IMR-90 (cell line): ENCODE measurements around the gene UBE2G1. TPM values are rescaled to one million over a fixed set of nuclear protein-coding genes. Genes with fewer than 3 reads are reported as not detected.

ENCODE experiments used
- ATAC-seq: fragments of 200-7000 bp; cut with Tn5 transposase; 2 replicates; pipeline ENCODE4 v1.9.1; 2020; ENCODE audit warnings: low read depth, mild to moderate bottlenecking, moderate library complexity
- BruUV-seq: library from RNA; stranded (reverse); fragments of 400-500 nt; replicated peaks from 2 replicates; lab custom pipeline; 2021; lab: Mats Ljungman, UMichigan
- CTCF ChIA-PET: fragments of 300-600 bp; formaldehyde crosslinking; extraction: SDS; loops from one replicate; lab custom pipeline; 2021; ENCODE audit warnings: antibody characterized with exemption; lab: Yijun Ruan, JAX
- POLR2A ChIA-PET: fragments of 300-600 bp; sonication (Branson Sonifier 250); formaldehyde crosslinking; loops from one replicate; lab custom pipeline; 2022; ENCODE audit warnings: antibody characterized with exemption; ENCODE audit not compliant: unreplicated experiment; lab: Charles Lee
- DNase-seq: peaks from one replicate; pipeline ENCODE4 v3.0.0; 2013
- H2AFZ ChIP-seq: replicated peaks from 2 replicates; pipeline ENCODE3; 2013; ENCODE audit warnings: low read length, mild to moderate bottlenecking; ENCODE audit not compliant: poor library complexity
- H2AK5ac ChIP-seq: 2 replicates; pipeline ENCODE4 v1.6.1; 2013; ENCODE audit warnings: low read depth, low read length, inconsistent platforms
- H2AK9ac ChIP-seq: replicated peaks from 2 replicates; pipeline ENCODE3; 2013; ENCODE audit warnings: mild to moderate bottlenecking, low read depth, low read length, moderate library complexity; ENCODE audit not compliant: poor library complexity
- H2BK120ac ChIP-seq: 2 replicates; pipeline ENCODE4 v1.6.1; 2013; ENCODE audit warnings: low read depth, low read length, inconsistent platforms
- H2BK15ac ChIP-seq: 3 replicates; pipeline ENCODE4 v1.6.1; 2013; ENCODE audit warnings: low read depth, low read length, inconsistent platforms
- H2BK20ac ChIP-seq: 2 replicates; pipeline ENCODE4 v1.6.1; 2013; ENCODE audit warnings: low read depth, mild to moderate bottlenecking, inconsistent platforms, low read length, moderate library complexity
- H2BK5ac ChIP-seq: 2 replicates; pipeline ENCODE4 v1.6.1; 2013; ENCODE audit warnings: mild to moderate bottlenecking, low read depth, low read length, inconsistent platforms; ENCODE audit not compliant: poor library complexity, severe bottlenecking
- H3K14ac ChIP-seq: replicated peaks from 2 replicates; pipeline ENCODE4 v1.6.1; 2013; ENCODE audit warnings: low read depth, low read length, inconsistent platforms
- H3K18ac ChIP-seq: 2 replicates; pipeline ENCODE4 v1.6.1; 2013; ENCODE audit warnings: low read depth, low read length, control low read depth
- H3K23ac ChIP-seq: 2 replicates; pipeline ENCODE4 v1.6.1; 2013; ENCODE audit warnings: low read depth, low read length, inconsistent platforms
- H3K27ac ChIP-seq: 2 replicates; pipeline ENCODE4 v1.5.1; 2013; ENCODE audit warnings: mild to moderate bottlenecking, control low read depth, low read length; ENCODE audit not compliant: insufficient read depth
- H3K27me3 ChIP-seq: 2 replicates; pipeline ENCODE4 v1.6.1; 2013; ENCODE audit warnings: low read length; ENCODE audit not compliant: control insufficient read depth, insufficient read depth
- H3K36me3 ChIP-seq: 2 replicates; pipeline ENCODE4 v1.6.1; 2013; ENCODE audit warnings: low read length, mixed read lengths; ENCODE audit not compliant: control insufficient read depth, insufficient read depth
- H3K4ac ChIP-seq: 2 replicates; pipeline ENCODE4 v1.6.1; 2013; ENCODE audit warnings: low read depth, low read length, inconsistent platforms
- H3K4me1 ChIP-seq: 2 replicates; pipeline ENCODE4 v1.6.1; 2013; ENCODE audit warnings: low read length, mixed read lengths; ENCODE audit not compliant: control insufficient read depth, insufficient read depth
- H3K4me2 ChIP-seq: 2 replicates; pipeline ENCODE4 v1.6.1; 2013; ENCODE audit warnings: low read depth, mild to moderate bottlenecking, control low read depth, low read length, moderate library complexity
- H3K4me3 ChIP-seq: 2 replicates; pipeline ENCODE4 v1.5.1; 2013; ENCODE audit warnings: low read depth, mild to moderate bottlenecking, control low read depth, low read length, moderate library complexity; ENCODE audit not compliant: insufficient read depth
- H3K56ac ChIP-seq: 2 replicates; pipeline ENCODE4 v1.6.1; 2013; ENCODE audit warnings: low read length, inconsistent platforms; ENCODE audit not compliant: insufficient read depth; ENCODE audit errors: extremely low read depth
- H3K79me1 ChIP-seq, 2 experiments: 2 replicates each; pipeline ENCODE4 v1.6.1; 2013; ENCODE audit warnings: low read length in 2 of 2, inconsistent platforms in 1 of 2, low read depth in 1 of 2
- H3K9ac ChIP-seq: 2 replicates; pipeline ENCODE4 v1.6.1; 2013; ENCODE audit warnings: low read depth, low read length, control low read depth
- H3K9me1 ChIP-seq: 2 replicates; pipeline ENCODE4 v1.6.1; 2013; ENCODE audit warnings: low read length, inconsistent platforms; ENCODE audit not compliant: insufficient read depth
- H3K9me3 ChIP-seq: 2 replicates; pipeline ENCODE4 v1.6.1; 2013; ENCODE audit warnings: low read length; ENCODE audit not compliant: control insufficient read depth, insufficient read depth
- H4K20me1 ChIP-seq: 2 replicates; pipeline ENCODE4 v1.6.1; 2013; ENCODE audit warnings: low read length, inconsistent platforms; ENCODE audit not compliant: insufficient read depth
- H4K5ac ChIP-seq: 2 replicates; pipeline ENCODE4 v1.6.1; 2013; ENCODE audit warnings: mild to moderate bottlenecking, low read depth, low read length, control low read depth
- H4K8ac ChIP-seq, 2 experiments: 2 replicates each; pipeline ENCODE4 v1.6.1; 2013; ENCODE audit warnings: low read depth in 2 of 2, low read length in 2 of 2, control low read depth in 1 of 2, inconsistent platforms in 1 of 2
- H4K91ac ChIP-seq: 2 replicates; pipeline ENCODE4 v1.6.1; 2013; ENCODE audit warnings: low read depth, low read length, inconsistent platforms; ENCODE audit not compliant: insufficient read depth
- BHLHE40 ChIP-seq: fragments of 150-350 bp; IDR thresholded peaks from 2 replicates; pipeline ENCODE4 v1.6.1; 2016; ENCODE audit warnings: mild to moderate bottlenecking, low read depth, low read length
- CEBPB ChIP-seq: IDR thresholded peaks from 2 replicates; pipeline ENCODE4 v1.6.1; 2012; ENCODE audit warnings: low read depth, low read length, improper control_type of control experiment
- CHD1 ChIP-seq: IDR thresholded peaks from 2 replicates; pipeline ENCODE4 v1.6.1; 2012; ENCODE audit warnings: low read depth, low read length, improper control_type of control experiment
- CTCF ChIP-seq: conservative IDR thresholded peaks from 2 replicates; pipeline ENCODE4 v1.5.1; 2012; ENCODE audit warnings: mild to moderate bottlenecking, low read depth, low read length, improper control_type of control experiment
- ELK1 ChIP-seq: fragments of 150-350 bp; IDR thresholded peaks from 2 replicates; pipeline ENCODE4 v1.6.1; 2016; ENCODE audit warnings: low read depth, mild to moderate bottlenecking, low read length, moderate library complexity, borderline replicate concordance
- FOS ChIP-seq: fragments of 150-350 bp; IDR thresholded peaks from 2 replicates; pipeline ENCODE4 v1.6.1; 2016; ENCODE audit warnings: low read depth, low read length
- MAFK ChIP-seq: IDR thresholded peaks from 2 replicates; pipeline ENCODE4 v1.6.1; 2012; ENCODE audit warnings: low read depth, low read length, improper control_type of control experiment
- MAZ ChIP-seq: IDR thresholded peaks from 2 replicates; pipeline ENCODE4 v1.6.1; 2012; ENCODE audit warnings: low read depth, mild to moderate bottlenecking, low read length, improper control_type of control experiment, moderate library complexity, borderline replicate concordance
- MXI1 ChIP-seq: IDR thresholded peaks from 2 replicates; pipeline ENCODE4 v1.6.1; 2012; ENCODE audit warnings: low read depth, mild to moderate bottlenecking, low read length, moderate library complexity, borderline replicate concordance
- NFE2L2 ChIP-seq: fragments of 150-350 bp; IDR thresholded peaks from 2 replicates; pipeline ENCODE4 v1.6.1; 2016; ENCODE audit warnings: low read depth, mild to moderate bottlenecking, low read length
- POLR2A ChIP-seq: IDR thresholded peaks from 2 replicates; pipeline ENCODE4 v1.6.1; 2012; ENCODE audit warnings: mild to moderate bottlenecking, low read depth, low read length
- RAD21 ChIP-seq: IDR thresholded peaks from 2 replicates; pipeline ENCODE4 v1.6.1; 2012; ENCODE audit warnings: low read length, improper control_type of control experiment
- RCOR1 ChIP-seq: IDR thresholded peaks from 2 replicates; pipeline ENCODE4 v1.6.1; 2012; ENCODE audit warnings: mild to moderate bottlenecking, low read length, improper control_type of control experiment; ENCODE audit not compliant: insufficient replicate concordance
- RFX5 ChIP-seq: IDR thresholded peaks from 2 replicates; pipeline ENCODE4 v1.8.0; 2012; ENCODE audit warnings: low read depth, mild to moderate bottlenecking, low read length, moderate library complexity
- SMC3 ChIP-seq: fragments of 150-350 bp; IDR thresholded peaks from 2 replicates; pipeline ENCODE4 v1.6.1; 2016; ENCODE audit warnings: low read depth, mild to moderate bottlenecking, antibody characterized with exemption, low read length, moderate library complexity
- USF2 ChIP-seq: fragments of 150-350 bp; IDR thresholded peaks from 2 replicates; pipeline ENCODE4 v1.6.1; 2017; ENCODE audit warnings: mild to moderate bottlenecking, antibody characterized with exemption, low read length, low read depth
- WGBS, 2 experiments: methylation state at CpG; one replicate each; pipeline versions ENCODE4 v1.1.5 to v1.1.7; 2013; ENCODE audit warnings: missing lambda C conversion rate in 2 of 2; ENCODE audit not compliant: insufficient read length in 1 of 2; ENCODE audit errors: extremely low coverage in 2 of 2; 5-methylcytosine and 5-hydroxymethylcytosine counted together
- dilution Hi-C: fragments of 300-500 bp; cut with HindIII; formaldehyde crosslinking; loops from one replicate; pipeline ENCODE4 v1.14.3; 2018; ENCODE audit warnings: low sequenced_read_pairs; ENCODE audit not compliant: unreplicated experiment
- in situ Hi-C: fragments of 300-500 bp; cut with MboI; formaldehyde crosslinking; loops from 3 replicates; pipeline ENCODE4 v1.14.3; 2019; ENCODE audit warnings: low sequenced_read_pairs, inconsistent platforms, mixed read lengths
- intact Hi-C: fragments of 100-400 bp; cut with micrococcal nuclease; formaldehyde crosslinking; loops from 2 replicates; pipeline ENCODE4 v1.10.0; 2022
- polyA plus RNA-seq, 3 experiments: library from polyadenylated mRNA; depleted of rRNA; stranded (reverse); fragments of >200 nt; gene quantifications; 2 replicates each; pipeline ENCODE4 v1.2.3, GENCODE V29; 2012; ENCODE audit warnings: low replicate concordance in 1 of 3
- total RNA-seq: library from RNA; depleted of rRNA; stranded (reverse); fragments of >200 nt; gene quantifications from 2 replicates; pipeline ENCODE4 v1.2.3, GENCODE V29; 2012

UBE2G1 gene
- total and polyA plus RNA-seq, 2 of the 4 experiments (the other 2 are of a cell fraction) = 26.3 to 26.6 TPM

GRCh38 chr17:4386406-4386805 is 19.9 kb upstream of the UBE2G1 start:
- H3K4ac ChIP-seq = no peak overlapping the region
- no peak overlapping the region for H3K14ac ChIP-seq
- no peaks in the 10 kb centered on the region for H3K9me3 ChIP-seq
- ChIA-PET POLR2A (no interaction called here), CTCF (interaction anchor here (0.5 kb wide), 2 partner anchors 25 to 123 kb away, joined by 3 read pairs; partner anchors contain the start of gene ANKFY1)
- no peak overlapping the region for H3K9ac ChIP-seq
- H3K4me3 ChIP-seq = no peak overlapping the region
- H4K20me1 ChIP-seq = no peaks in the 10 kb centered on the region
- H3K56ac ChIP-seq = no peak overlapping the region
- no peak overlapping the region for H2BK20ac ChIP-seq
- H3K23ac ChIP-seq = no peak overlapping the region
- no peaks in the 10 kb centered on the region for H3K9me1 ChIP-seq
- DNase-seq = no peak
- intact Hi-C loops (no loop called here), dilution Hi-C loops (no loop called here), in situ Hi-C loops (no loop called here)
- no peak overlapping the region for H4K8ac ChIP-seq
- no peaks in the 10 kb centered on the region for H3K4me1 ChIP-seq
- H4K91ac ChIP-seq = no peak overlapping the region
- H2BK5ac ChIP-seq = no peak overlapping the region
- WGBS, 2 experiments = no CpG with 5 or more reads among the region's 2 CpGs
- H2BK15ac ChIP-seq = no peak overlapping the region
- ATAC-seq = peak; percentile 89
- no peaks in the 10 kb centered on the region for H3K27me3 ChIP-seq
- H3K79me1 ChIP-seq = no peaks in the 10 kb centered on the region
- no peaks in the 10 kb centered on the region for H3K36me3 ChIP-seq
- H3K4me2 ChIP-seq = no peak overlapping the region
- H2BK120ac ChIP-seq = no peak overlapping the region
- H2AFZ ChIP-seq = no peak overlapping the region
- H2AK5ac ChIP-seq = no peak overlapping the region
- no TSS peak for BruUV-seq
- no peak overlapping the region for H4K5ac ChIP-seq
- H3K18ac ChIP-seq = no peak overlapping the region
- H2AK9ac ChIP-seq = no peak overlapping the region
- H3K27ac ChIP-seq = no peak overlapping the region
- TF ChIP-seq ELK1 (no peak), RCOR1 (no peak), CEBPB (no peak), BHLHE40 (no peak), FOS (no peak), RAD21 (no peak), RFX5 (no peak), MXI1 (no peak), MAZ (no peak), USF2 (no peak), NFE2L2 (no peak), POLR2A (no peak), CTCF (no peak), CHD1 (no peak), SMC3 (no peak), MAFK (no peak)
